ENCODE results near the gene CCND2.

GRCh38 chr12:4228122-4228580 lies 45.4 kb upstream of the CCND2 start:
- TF ChIP-seq, protein P1, sequence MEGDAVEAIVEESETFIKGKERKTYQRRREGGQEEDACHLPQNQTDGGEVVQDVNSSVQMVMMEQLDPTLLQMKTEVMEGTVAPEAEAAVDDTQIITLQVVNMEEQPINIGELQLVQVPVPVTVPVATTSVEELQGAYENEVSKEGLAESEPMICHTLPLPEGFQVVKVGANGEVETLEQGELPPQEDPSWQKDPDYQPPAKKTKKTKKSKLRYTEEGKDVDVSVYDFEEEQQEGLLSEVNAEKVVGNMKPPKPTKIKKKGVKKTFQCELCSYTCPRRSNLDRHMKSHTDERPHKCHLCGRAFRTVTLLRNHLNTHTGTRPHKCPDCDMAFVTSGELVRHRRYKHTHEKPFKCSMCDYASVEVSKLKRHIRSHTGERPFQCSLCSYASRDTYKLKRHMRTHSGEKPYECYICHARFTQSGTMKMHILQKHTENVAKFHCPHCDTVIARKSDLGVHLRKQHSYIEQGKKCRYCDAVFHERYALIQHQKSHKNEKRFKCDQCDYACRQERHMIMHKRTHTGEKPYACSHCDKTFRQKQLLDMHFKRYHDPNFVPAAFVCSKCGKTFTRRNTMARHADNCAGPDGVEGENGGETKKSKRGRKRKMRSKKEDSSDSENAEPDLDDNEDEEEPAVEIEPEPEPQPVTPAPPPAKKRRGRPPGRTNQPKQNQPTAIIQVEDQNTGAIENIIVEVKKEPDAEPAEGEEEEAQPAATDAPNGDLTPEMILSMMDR (IDR thresholded peaks at IDR 0.05): no peak
- no peak for TF ChIP-seq POLR2A (IDR thresholded peaks at IDR 0.05)
